ENCODE data around the gene PFKP. TPM values are rescaled to one million over a fixed set of nuclear protein-coding genes. Genes with fewer than 3 reads are reported as not detected.

PFKP gene
- total RNA-seq, 1 donor from 2014 or later = 12.5 TPM

GRCh38 chr10:3046210-3046779, 21.1 kb upstream of the PFKP start:
- Histone ChIP-seq H3K27ac (ENCODE audit: low read depth, low read length) (peak overlapping the region; percentile 28), H3K9me3 (ENCODE audit: control insufficient read depth in 3 of 3, low read length in 3 of 3) (no peaks in the 10 kb centered on the region), H3K27me3 (ENCODE audit: control insufficient read depth in 3 of 3, insufficient read depth in 3 of 3, low read length in 3 of 3) (no peaks in the 10 kb centered on the region), H3K4me3 (ENCODE audit: low read length in 3 of 3) (no peak overlapping the region), H3K36me3 (ENCODE audit: control insufficient read depth in 3 of 3, insufficient read depth in 3 of 3, low read length in 3 of 3) (no peaks in the 10 kb centered on the region), H3K9ac (ENCODE audit: low read depth in 1 of 3, low read length in 3 of 3) (no peak overlapping the region), H3K4me1 (ENCODE audit: control insufficient read depth in 3 of 3, insufficient read depth in 3 of 3, low read length in 3 of 3) (peaks cover 10 to 12% (median 11%) of the 10 kb centered on the region in 3 donors)

- peaks cover 10 to 12% (median 11%) of the 10 kb centered on the region in 3 donors for H3K4me1 ChIP-seq (ENCODE audit: control insufficient read depth in 3 of 3, insufficient read depth in 3 of 3, low read length in 3 of 3)
- H3K9ac ChIP-seq (ENCODE audit: low read depth in 1 of 3, low read length in 3 of 3) = no peak overlapping the region
- no peak overlapping the region for H3K27ac ChIP-seq (ENCODE audit: low read depth, low read length)
- H3K36me3 ChIP-seq (ENCODE audit: control insufficient read depth in 3 of 3, insufficient read depth in 3 of 3, low read length in 3 of 3) = no peaks in the 10 kb centered on the region
- no peaks in the 10 kb centered on the region for H3K9me3 ChIP-seq (ENCODE audit: control insufficient read depth in 3 of 3, low read length in 3 of 3)
- H3K4me3 ChIP-seq (ENCODE audit: low read length in 3 of 3) = no peak overlapping the region
- H3K27me3 ChIP-seq (ENCODE audit: control insufficient read depth in 3 of 3, insufficient read depth in 3 of 3, low read length in 3 of 3) = no peaks in the 10 kb centered on the region
Measured at GRCh38 chr10:3046981-3047547, 20.3 kb upstream of the PFKP start.

- H3K9me3 ChIP-seq (ENCODE audit: control insufficient read depth in 3 of 3, low read length in 3 of 3) = no peaks in the 10 kb centered on the region
- no peak overlapping the region for H3K27ac ChIP-seq (ENCODE audit: low read depth, low read length)
- no peak overlapping the region for H3K4me3 ChIP-seq (ENCODE audit: low read length in 3 of 3)
- H3K36me3 ChIP-seq (ENCODE audit: control insufficient read depth in 3 of 3, insufficient read depth in 3 of 3, low read length in 3 of 3) = no peaks in the 10 kb centered on the region
- H3K9ac ChIP-seq (ENCODE audit: low read depth in 1 of 3, low read length in 3 of 3) = no peak overlapping the region
- no peaks in the 10 kb centered on the region for H3K27me3 ChIP-seq (ENCODE audit: control insufficient read depth in 3 of 3, insufficient read depth in 3 of 3, low read length in 3 of 3)
- H3K4me1 ChIP-seq (ENCODE audit: control insufficient read depth in 3 of 3, insufficient read depth in 3 of 3, low read length in 3 of 3) = peaks cover 10 to 12% (median 11%) of the 10 kb centered on the region in 3 donors
Measured at GRCh38 chr10:3047596-3047995, 19.8 kb upstream of the PFKP start.

- Histone ChIP-seq H3K4me1 (ENCODE audit: control insufficient read depth in 3 of 3, insufficient read depth in 3 of 3, low read length in 3 of 3) (peaks cover 10 to 12% (median 11%) of the 10 kb centered on the region in 3 donors), H3K36me3 (ENCODE audit: control insufficient read depth in 3 of 3, insufficient read depth in 3 of 3, low read length in 3 of 3) (no peaks in the 10 kb centered on the region), H3K9me3 (ENCODE audit: control insufficient read depth in 3 of 3, low read length in 3 of 3) (no peaks in the 10 kb centered on the region), H3K27me3 (ENCODE audit: control insufficient read depth in 3 of 3, insufficient read depth in 3 of 3, low read length in 3 of 3) (no peaks in the 10 kb centered on the region), H3K4me3 (ENCODE audit: low read length in 3 of 3) (no peak overlapping the region), H3K9ac (ENCODE audit: low read depth in 1 of 3, low read length in 3 of 3) (no peak overlapping the region), H3K27ac (ENCODE audit: low read depth, low read length) (peak overlapping the region; percentile 30)
Measured at GRCh38 chr10:3048119-3049019, 19.0 kb upstream of the PFKP start.

GRCh38 chr10:3051692-3052091, 15.7 kb upstream of the PFKP start:
- H3K4me1 ChIP-seq (ENCODE audit: control insufficient read depth in 3 of 3, insufficient read depth in 3 of 3, low read length in 3 of 3) = peaks cover 0 to 2% (median 0%) of the 10 kb centered on the region in 3 donors
- H3K4me3 ChIP-seq (ENCODE audit: low read length in 3 of 3) = no peak overlapping the region
- H3K27ac ChIP-seq (ENCODE audit: low read depth, low read length) = no peak overlapping the region

GRCh38 chr10:3053155-3053554, 14.2 kb upstream of the PFKP start:
- Histone ChIP-seq H3K4me3 (ENCODE audit: low read length in 3 of 3) (no peak overlapping the region), H3K9me3 (ENCODE audit: control insufficient read depth in 3 of 3, low read length in 3 of 3) (peaks cover 0 to 2% (median 0%) of the 10 kb centered on the region in 3 donors), H3K27ac (ENCODE audit: low read depth, low read length) (no peak overlapping the region), H3K36me3 (ENCODE audit: control insufficient read depth in 3 of 3, insufficient read depth in 3 of 3, low read length in 3 of 3) (no peaks in the 10 kb centered on the region), H3K4me1 (ENCODE audit: control insufficient read depth in 3 of 3, insufficient read depth in 3 of 3, low read length in 3 of 3) (no peaks in the 10 kb centered on the region), H3K9ac (ENCODE audit: low read depth in 1 of 3, low read length in 3 of 3) (no peak overlapping the region), H3K27me3 (ENCODE audit: control insufficient read depth in 3 of 3, insufficient read depth in 3 of 3, low read length in 3 of 3) (no peaks in the 10 kb centered on the region)

More at GRCh38 chr10:3051692-3052091, 15.7 kb upstream of the PFKP start:
- Histone ChIP-seq H3K9ac (ENCODE audit: low read depth in 1 of 3, low read length in 3 of 3) (no peak overlapping the region), H3K36me3 (ENCODE audit: control insufficient read depth in 3 of 3, insufficient read depth in 3 of 3, low read length in 3 of 3) (no peaks in the 10 kb centered on the region), H3K9me3 (ENCODE audit: control insufficient read depth in 3 of 3, low read length in 3 of 3) (peaks cover 0 to 2% (median 0%) of the 10 kb centered on the region in 3 donors), H3K27me3 (ENCODE audit: control insufficient read depth in 3 of 3, insufficient read depth in 3 of 3, low read length in 3 of 3) (no peaks in the 10 kb centered on the region)

GRCh38 chr10:3054183-3054850, 13.0 kb upstream of the PFKP start:
- no peaks in the 10 kb centered on the region for H3K4me1 ChIP-seq (ENCODE audit: control insufficient read depth in 3 of 3, insufficient read depth in 3 of 3, low read length in 3 of 3)
- no peak overlapping the region for H3K4me3 ChIP-seq (ENCODE audit: low read length in 3 of 3)
- H3K27me3 ChIP-seq (ENCODE audit: control insufficient read depth in 3 of 3, insufficient read depth in 3 of 3, low read length in 3 of 3) = no peaks in the 10 kb centered on the region
- peaks cover 0 to 2% (median 0%) of the 10 kb centered on the region in 3 donors for H3K9me3 ChIP-seq (ENCODE audit: control insufficient read depth in 3 of 3, low read length in 3 of 3)
- H3K9ac ChIP-seq (ENCODE audit: low read depth in 1 of 3, low read length in 3 of 3) = no peak overlapping the region
- peak overlapping the region; percentile 54 for H3K27ac ChIP-seq (ENCODE audit: low read depth, low read length)
- H3K36me3 ChIP-seq (ENCODE audit: control insufficient read depth in 3 of 3, insufficient read depth in 3 of 3, low read length in 3 of 3) = no peaks in the 10 kb centered on the region

GRCh38 chr10:3054851-3055199, 12.5 kb upstream of the PFKP start:
- Histone ChIP-seq H3K27ac (ENCODE audit: low read depth, low read length) (peak overlapping the region; percentile 54), H3K4me3 (ENCODE audit: low read length in 3 of 3) (no peak overlapping the region), H3K4me1 (ENCODE audit: control insufficient read depth in 3 of 3, insufficient read depth in 3 of 3, low read length in 3 of 3) (no peaks in the 10 kb centered on the region), H3K9me3 (ENCODE audit: control insufficient read depth in 3 of 3, low read length in 3 of 3) (peaks cover 0 to 2% (median 0%) of the 10 kb centered on the region in 3 donors), H3K9ac (ENCODE audit: low read depth in 1 of 3, low read length in 3 of 3) (no peak overlapping the region), H3K27me3 (ENCODE audit: control insufficient read depth in 3 of 3, insufficient read depth in 3 of 3, low read length in 3 of 3) (no peaks in the 10 kb centered on the region), H3K36me3 (ENCODE audit: control insufficient read depth in 3 of 3, insufficient read depth in 3 of 3, low read length in 3 of 3) (no peaks in the 10 kb centered on the region)

- no peaks in the 10 kb centered on the region for H3K36me3 ChIP-seq (ENCODE audit: control insufficient read depth in 3 of 3, insufficient read depth in 3 of 3, low read length in 3 of 3)
- no peak overlapping the region for H3K27ac ChIP-seq (ENCODE audit: low read depth, low read length)
Measured at GRCh38 chr10:3056280-3057037, 10.9 kb upstream of the PFKP start.

More at GRCh38 chr10:3056280-3057037, 10.9 kb upstream of the PFKP start:
- H3K4me1 ChIP-seq (ENCODE audit: control insufficient read depth in 3 of 3, insufficient read depth in 3 of 3, low read length in 3 of 3) = no peaks in the 10 kb centered on the region
- peaks cover 0 to 2% (median 0%) of the 10 kb centered on the region in 3 donors for H3K9me3 ChIP-seq (ENCODE audit: control insufficient read depth in 3 of 3, low read length in 3 of 3)
- H3K27me3 ChIP-seq (ENCODE audit: control insufficient read depth in 3 of 3, insufficient read depth in 3 of 3, low read length in 3 of 3) = no peaks in the 10 kb centered on the region
- H3K9ac ChIP-seq (ENCODE audit: low read depth in 1 of 3, low read length in 3 of 3) = no peak overlapping the region
- H3K4me3 ChIP-seq (ENCODE audit: low read length in 3 of 3) = no peak overlapping the region

Data from skeletal muscle tissue (tissue), 4 donors.